Measurements from ENCODE around the gene DLG5.
"Not testable (repeated sequence)": the region's sequence is repeated elsewhere in the genome, so short reads cannot be mapped to it uniquely, and the experiment has no call there.

Gene DLG5

DNA sequence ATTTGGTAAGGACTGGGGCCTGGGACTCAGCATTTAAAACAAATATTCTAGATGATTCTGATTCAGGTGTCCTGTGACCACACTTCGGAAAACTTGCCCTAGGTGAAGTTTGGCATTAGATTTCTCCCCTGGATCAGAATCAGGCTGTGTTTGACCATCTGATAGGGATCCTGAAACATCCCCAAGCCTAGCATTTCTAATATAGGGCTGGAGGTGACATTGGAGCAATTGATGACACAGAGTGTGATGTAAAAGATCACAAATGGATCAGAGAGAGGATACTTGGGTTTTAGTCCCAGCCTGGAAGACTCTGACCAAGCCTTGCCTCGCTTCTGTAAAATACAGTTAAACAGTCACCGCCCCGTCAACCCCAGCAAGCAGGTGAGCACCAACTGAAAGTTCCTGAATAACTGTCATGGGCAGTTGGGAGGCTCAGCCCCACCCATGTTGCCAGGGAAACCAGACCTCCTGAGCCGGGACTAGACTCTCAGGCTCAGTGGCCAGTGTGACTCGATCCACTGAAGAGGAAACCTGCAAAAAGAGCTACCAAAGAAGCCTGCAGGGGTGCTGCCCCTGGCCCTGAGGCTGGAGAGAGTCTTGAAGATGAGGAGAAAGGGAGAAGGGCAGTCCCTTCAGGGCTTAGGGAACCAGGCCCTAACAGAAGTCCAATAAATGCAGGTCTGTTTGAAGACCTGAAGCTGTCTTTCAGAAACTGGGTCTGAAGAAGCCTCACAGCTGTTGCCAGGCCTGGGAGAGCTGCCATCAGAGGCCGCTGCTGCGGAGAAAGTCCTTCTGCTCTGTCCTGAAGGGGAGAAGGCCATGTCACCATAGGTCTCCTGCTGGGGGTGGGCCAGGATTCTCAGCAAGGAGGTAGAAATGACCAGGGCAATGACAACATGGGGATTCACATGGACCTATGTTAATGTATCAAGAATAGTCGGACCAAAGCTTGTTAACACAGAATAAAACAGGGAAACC lies 162.8 kb downstream of the DLG5 start:
- DNase-seq (ENCODE audit: low spot score), result no peak

- not testable (repeated sequence) for DNase-seq (ENCODE audit: low spot score)
These were observed 168.1 kb downstream of the DLG5 start for GRCh38 chr10:77758406-77758805.

DNA sequence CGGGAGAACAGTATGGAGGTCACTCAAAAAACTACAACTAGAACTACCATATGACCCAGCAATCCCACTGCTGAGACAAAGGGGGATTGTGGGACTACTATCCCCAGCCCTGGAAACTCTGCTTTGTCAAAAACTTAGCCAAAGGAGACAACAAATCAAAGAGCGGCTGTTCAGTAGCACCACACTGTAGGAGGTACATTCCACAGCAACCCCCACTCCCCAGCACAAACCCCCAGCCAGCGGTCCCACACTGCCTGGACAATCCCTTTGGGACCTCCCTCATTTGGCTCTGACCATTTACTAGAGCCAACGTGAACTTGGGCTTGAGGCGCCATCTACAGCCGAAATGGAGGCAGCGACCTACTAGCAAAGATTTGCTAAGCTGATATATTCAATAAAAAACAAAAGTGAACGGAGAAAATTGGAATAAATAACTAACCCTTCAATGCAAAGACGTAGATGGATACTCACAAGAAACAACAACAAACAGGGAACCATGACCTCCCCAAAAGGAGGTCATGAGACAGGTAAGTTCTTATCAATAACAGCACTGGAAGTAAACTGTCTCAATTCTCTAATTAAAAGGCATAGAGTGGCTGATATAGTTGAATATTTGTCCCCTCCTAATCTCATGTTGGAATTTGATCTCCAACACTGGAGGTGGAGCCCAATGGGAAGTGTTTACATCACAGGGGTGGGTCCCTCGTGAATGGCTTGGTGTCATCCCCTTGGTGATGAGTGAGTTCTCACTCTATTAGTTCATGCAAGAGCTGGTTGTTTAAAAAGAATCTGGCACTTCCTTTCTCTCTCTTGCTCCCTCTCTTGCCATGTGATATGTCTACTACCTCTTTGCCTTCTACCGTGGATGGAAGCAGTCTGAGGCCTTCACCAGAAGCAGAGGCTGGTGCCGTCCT lies 170.0 kb downstream of the DLG5 start:
- no peak for DNase-seq (ENCODE audit: low spot score)

DNA sequence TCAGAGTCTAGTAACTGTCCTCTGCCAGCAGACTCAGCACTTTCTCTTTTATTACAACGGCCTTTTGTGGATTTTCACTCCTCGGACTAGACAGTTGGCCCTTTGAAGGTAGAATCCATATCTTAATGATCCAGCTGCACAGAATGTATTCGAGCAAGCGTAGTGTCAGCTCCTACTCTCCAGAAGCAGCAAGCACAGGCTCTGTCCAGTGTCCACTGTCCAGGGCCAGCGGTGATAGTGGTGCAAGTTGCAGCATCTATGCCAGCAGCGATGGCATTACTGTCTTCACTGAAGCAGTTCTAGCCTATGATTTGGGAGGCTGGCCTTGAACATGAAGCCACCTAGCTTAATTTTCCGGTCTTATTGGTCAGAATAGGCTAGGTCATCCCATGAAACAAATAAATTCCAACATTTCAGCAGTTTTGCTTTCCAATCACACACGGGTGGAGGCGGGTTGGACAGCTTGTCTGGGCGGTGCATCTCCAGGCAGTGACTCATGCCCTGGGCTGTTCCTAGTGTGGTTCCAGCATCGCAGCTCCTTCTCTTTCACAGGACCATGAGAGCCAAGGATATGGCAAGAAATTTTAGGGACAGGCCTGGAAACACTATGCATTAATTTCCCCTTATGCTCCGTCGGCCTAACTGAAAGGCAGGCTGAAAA lies 180.4 kb downstream of the DLG5 start:
- no peak for DNase-seq (ENCODE audit: low spot score)

GRCh38 chr10:77744245-77744644 lies 182.3 kb downstream of the DLG5 start:
- no peak for DNase-seq (ENCODE audit: low spot score)

DNA sequence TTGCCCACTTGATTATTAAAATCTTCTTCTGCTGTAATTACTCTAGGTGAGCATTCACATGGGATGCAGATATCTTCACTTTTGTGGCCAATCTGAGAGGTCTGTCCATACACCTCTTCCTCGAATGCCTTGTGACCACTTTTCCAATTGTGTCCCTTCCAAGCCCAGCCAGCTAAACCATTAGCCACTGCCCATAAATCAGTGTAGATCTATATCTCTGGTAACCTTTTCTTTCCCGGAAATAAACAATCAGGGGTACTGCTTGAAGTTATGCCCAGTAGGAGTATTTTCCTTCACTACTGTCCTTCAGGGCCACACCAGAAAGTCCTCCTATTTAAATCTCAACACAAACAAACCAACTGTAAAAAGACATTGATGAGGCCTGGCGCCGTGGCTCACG lies 184.4 kb downstream of the DLG5 start:
- DNase-seq (ENCODE audit: low spot score), result no peak

DNA sequence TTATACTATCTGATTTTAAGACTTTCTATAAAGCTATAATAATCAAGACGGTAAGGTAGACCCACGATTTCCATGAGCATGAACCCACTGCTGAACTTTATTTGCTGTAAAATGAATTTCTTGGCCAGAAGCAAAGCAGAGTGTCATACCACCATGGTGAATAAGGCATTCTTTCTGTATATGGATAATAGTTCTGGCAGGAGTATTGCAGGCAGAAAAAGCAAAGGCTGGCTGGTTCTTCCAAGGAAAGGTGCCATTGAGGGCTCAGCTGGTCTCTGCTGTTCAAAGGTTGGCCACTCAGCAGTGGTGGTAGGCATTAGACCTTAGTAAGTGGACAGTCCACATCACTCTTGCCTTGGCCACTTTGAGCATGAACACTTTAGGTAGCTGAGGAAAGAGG lies 184.8 kb downstream of the DLG5 start:
- DNase-seq (ENCODE audit: low spot score), result no peak
